GM19328 (cell line): ENCODE data around the gene PCSK6.

Experiments used
- ATAC-seq: cut with Tn5 transposase; IDR thresholded peaks from one replicate; pipeline ENCODE4 v1.9.1; 2021; ENCODE audit warnings: mild to moderate bottlenecking, moderate library complexity; ENCODE audit not compliant: unreplicated experiment

Gene PCSK6

DNA sequence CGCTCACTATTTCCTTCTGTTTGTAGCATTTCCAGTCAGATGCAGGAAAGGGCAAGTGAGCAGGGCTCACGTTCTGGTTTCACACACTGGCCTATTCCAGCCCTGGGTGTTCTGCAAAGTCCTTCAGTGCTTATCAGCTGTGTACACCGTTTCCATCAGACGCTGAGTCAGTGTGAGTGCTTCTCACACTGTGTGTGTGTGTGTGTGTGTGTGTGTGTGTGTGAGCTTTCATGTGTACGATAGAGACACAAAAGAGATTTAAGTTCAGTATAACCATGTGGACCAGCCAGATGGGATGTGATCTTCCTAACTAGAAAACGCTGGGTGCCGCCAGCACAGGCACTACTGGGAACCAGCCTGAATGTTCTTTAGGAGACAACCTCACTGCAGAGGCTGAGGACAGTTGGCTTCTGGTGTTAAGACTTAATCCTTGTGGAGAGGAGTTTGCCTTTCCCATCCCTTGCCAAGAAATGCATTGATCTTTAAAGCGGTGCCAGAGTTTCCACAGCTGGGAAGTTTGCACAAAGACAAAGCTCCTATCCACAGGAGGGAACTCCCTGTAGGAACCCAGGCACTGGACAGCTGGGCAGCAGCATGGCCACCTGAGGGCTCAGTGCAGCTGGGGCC lies 233.8 kb downstream of the PCSK6 start:
- ATAC-seq, result no peak

DNA sequence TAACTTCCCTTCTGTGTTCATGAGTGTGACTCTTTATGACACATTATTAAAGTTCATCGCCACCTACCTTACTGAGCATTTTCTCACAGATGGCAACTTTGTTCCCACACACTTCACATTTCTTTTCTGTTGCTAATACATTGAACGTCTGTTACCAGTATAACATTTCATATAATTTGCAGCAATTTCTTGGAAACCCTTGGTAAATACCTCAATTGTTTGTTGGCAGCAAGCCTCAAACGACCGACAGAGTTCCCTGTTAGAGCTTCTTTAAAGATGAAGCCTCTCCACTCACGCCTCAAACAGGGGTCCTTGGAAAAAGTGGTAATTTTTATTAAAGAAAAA lies 234.5 kb downstream of the PCSK6 start:
- no peak for ATAC-seq

GRCh38 chr15:101254157-101255050 lies 235.1 kb downstream of the PCSK6 start:
- no peak for ATAC-seq
